Thyroid gland (tissue), 4 donors: ENCODE results near the gene ARHGEF37. TPM values are rescaled to one million over a fixed set of nuclear protein-coding genes. Genes with fewer than 3 reads are reported as not detected.

Source experiments
- DNase-seq, 2 donors: peaks; one replicate each; pipeline ENCODE4 v3.0.0-alpha.2; 2019
- H3K27ac ChIP-seq, 3 donors: fragments of 200-600 bp; sonication (generic); 1 replicate in 2 of 3; 2 replicates in 1 of 3; pipeline ENCODE4 v1.5.1; 2016 to 2019; ENCODE audit warnings: mild to moderate bottlenecking in 1 of 3, moderate library complexity in 1 of 3
- H3K27me3 ChIP-seq: fragments of 200-600 bp; sonication (generic); one replicate; pipeline ENCODE4 v1.5.1; 2019
- H3K36me3 ChIP-seq, 2 donors: fragments of 200-600 bp; sonication (generic); one replicate each; pipeline ENCODE4 v1.5.1; 2016 to 2019
- H3K4me1 ChIP-seq, 2 donors: fragments of 200-600 bp; sonication (generic); one replicate each; pipeline ENCODE4 v1.5.1; 2017 to 2019
- H3K4me3 ChIP-seq, 3 donors: fragments of 200-600 bp; sonication (generic); replicated peaks in 1 of 3; 1 replicate in 2 of 3; 2 replicates in 1 of 3; pipeline ENCODE4 v1.5.1; 2016; ENCODE audit warnings: mild to moderate bottlenecking in 1 of 3
- H3K9me3 ChIP-seq: fragments of 200-600 bp; sonication (generic); one replicate; pipeline ENCODE4 v1.5.1; 2017
- POLR2A ChIP-seq, 2 donors: fragments of 450-650 bp; IDR thresholded peaks; one replicate each; pipeline ENCODE4 v1.6.1; 2017; ENCODE audit warnings: antibody characterized with exemption in 2 of 2, mild to moderate bottlenecking in 2 of 2, moderate library complexity in 1 of 2
- WGBS, 2 donors: methylation state at CpG; one replicate each; pipeline ENCODE4 v1.1.5; 2017; 5-methylcytosine and 5-hydroxymethylcytosine counted together
- intact Hi-C: fragments of 100-400 bp; cut with DNase I; formaldehyde crosslinking; loops from one replicate; pipeline ENCODE4 v1.15.1; 2023
- small RNA-seq: library from RNA; depleted of rRNA; stranded (forward); fragments of <200 nt; gene quantifications from one replicate; pipeline ENCODE3, GENCODE V24; 2016
- total RNA-seq, 4 donors: library from RNA; depleted of rRNA; stranded (reverse); fragments of >200 nt; gene quantifications; one replicate each; pipeline ENCODE4 v1.2.3, GENCODE V29; 2016
- TF ChIP-seq, protein P1 (sequence below), 6 experiments: fragments of 200-600 bp in 3 of 6; fragments of 450-650 bp in 3 of 6; sonication (generic) in 3 of 6; IDR thresholded peaks; one replicate each; pipeline ENCODE4 v1.5.1; 2016 to 2019; ENCODE audit warnings: antibody characterized with exemption in 6 of 6, mild to moderate bottlenecking in 2 of 6, inconsistent platforms in 1 of 6, moderate library complexity in 1 of 6

Gene ARHGEF37
- total RNA-seq, 4 donors from 2014 or later, result 4.4 to 6.2 (median 5.5) TPM

DNA sequence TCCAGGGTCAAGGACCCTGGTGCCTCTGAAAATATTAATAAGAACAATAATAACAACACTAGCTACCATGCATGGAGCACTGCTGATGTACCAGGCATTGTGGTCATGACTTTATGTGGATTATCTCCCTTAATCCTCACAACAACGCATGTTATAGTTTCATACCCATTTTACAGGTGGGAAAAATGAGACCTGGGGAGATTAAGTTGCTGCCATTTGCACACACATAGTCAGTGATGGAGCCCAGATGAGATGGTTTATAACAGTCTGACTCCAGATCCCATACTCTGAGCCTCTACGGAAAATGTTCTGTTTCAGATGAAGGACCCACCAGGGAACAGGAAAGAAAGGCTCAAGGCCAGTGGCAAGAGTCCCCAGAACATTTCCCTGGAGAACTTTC, 100.6 kb downstream of the ARHGEF37 start:
- TF ChIP-seq, protein P1, sequence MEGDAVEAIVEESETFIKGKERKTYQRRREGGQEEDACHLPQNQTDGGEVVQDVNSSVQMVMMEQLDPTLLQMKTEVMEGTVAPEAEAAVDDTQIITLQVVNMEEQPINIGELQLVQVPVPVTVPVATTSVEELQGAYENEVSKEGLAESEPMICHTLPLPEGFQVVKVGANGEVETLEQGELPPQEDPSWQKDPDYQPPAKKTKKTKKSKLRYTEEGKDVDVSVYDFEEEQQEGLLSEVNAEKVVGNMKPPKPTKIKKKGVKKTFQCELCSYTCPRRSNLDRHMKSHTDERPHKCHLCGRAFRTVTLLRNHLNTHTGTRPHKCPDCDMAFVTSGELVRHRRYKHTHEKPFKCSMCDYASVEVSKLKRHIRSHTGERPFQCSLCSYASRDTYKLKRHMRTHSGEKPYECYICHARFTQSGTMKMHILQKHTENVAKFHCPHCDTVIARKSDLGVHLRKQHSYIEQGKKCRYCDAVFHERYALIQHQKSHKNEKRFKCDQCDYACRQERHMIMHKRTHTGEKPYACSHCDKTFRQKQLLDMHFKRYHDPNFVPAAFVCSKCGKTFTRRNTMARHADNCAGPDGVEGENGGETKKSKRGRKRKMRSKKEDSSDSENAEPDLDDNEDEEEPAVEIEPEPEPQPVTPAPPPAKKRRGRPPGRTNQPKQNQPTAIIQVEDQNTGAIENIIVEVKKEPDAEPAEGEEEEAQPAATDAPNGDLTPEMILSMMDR (IDR thresholded peaks at IDR 0.05), result no peak
- TF ChIP-seq POLR2A (IDR thresholded peaks at IDR 0.05), result no peak
- DNase-seq, result no peak
- no peaks in the 10 kb centered on the region for H3K36me3 ChIP-seq
- no peak overlapping the region for H3K27ac ChIP-seq
- H3K9me3 ChIP-seq, result no peaks in the 10 kb centered on the region
- intact Hi-C loops, result no loop called here
- H3K27me3 ChIP-seq, result no peaks in the 10 kb centered on the region
- 95 to 100% methylated on average over 2 of the region's 2 CpGs for WGBS, 2 donors
- no peaks in the 10 kb centered on the region for H3K4me1 ChIP-seq
- H3K4me3 ChIP-seq, result no peak overlapping the region

DNA sequence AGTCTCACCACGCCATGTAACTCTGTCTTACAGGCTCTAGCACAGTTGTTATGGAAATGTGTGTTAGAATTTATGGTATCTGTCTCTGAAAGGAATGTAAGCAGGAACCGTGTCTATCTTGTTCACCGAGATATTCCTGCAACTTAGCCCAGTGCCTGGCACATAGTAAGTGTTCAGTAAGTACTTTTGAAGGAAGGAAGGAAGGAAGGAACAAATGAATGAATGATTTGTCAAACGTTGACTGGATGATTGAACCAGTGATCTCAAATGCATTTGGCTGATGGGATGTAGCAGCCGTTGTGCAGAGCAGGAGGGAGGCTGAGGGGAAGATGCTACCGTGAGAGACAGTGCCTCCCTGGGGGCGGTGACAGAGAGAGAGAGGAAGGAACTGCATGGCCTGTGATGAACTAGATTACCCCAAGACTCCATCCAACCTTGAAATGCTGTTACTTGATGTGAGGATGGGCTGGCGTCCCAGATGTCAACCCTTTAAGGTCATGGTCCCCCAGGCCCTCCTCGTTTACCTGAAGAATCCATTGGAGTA, 101.3 kb downstream of the ARHGEF37 start:
- intact Hi-C loops, result no loop called here
- H3K27ac ChIP-seq, result no peak overlapping the region
- no peaks in the 10 kb centered on the region for H3K4me1 ChIP-seq
- no peaks in the 10 kb centered on the region for H3K36me3 ChIP-seq
- DNase-seq, result no peak
- no peak overlapping the region for H3K4me3 ChIP-seq
- 63 to 72% methylated on average over 9 of the region's 9 CpGs for WGBS, 2 donors
- H3K27me3 ChIP-seq, result no peaks in the 10 kb centered on the region
- no peaks in the 10 kb centered on the region for H3K9me3 ChIP-seq
- TF ChIP-seq, protein P1 (IDR thresholded peaks at IDR 0.05), result no peak
- no peak for TF ChIP-seq POLR2A (IDR thresholded peaks at IDR 0.05)

DNA sequence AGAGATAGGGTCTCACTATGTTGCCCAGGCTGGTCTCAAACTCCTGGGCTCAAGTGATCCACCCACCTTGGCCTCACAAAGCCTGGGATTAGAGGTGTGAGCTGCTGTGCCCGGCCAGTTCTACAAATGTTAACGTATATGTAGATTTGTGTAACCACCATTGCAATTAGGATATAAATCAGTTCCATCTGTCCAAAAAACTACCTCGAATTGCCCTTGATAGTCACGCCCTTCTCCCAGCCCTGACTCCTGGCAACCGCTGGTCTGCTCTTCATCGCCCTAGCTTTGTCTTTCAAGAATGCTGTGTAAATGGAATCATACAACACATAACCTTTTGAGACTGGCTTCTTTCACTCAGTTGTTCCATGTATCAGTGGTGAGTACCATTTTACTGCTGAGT, 102.7 kb downstream of the ARHGEF37 start:
- no peaks in the 10 kb centered on the region for H3K36me3 ChIP-seq
- H3K27me3 ChIP-seq, result no peaks in the 10 kb centered on the region
- intact Hi-C loops, result no loop called here
- no peaks in the 10 kb centered on the region for H3K9me3 ChIP-seq
- H3K4me1 ChIP-seq, result no peaks in the 10 kb centered on the region
- no peak overlapping the region for H3K27ac ChIP-seq
- 88 to 89% methylated on average over 6 of the region's 6 CpGs for WGBS, 2 donors
- TF ChIP-seq POLR2A (IDR thresholded peaks at IDR 0.05), result no peak
- TF ChIP-seq, protein P1 (IDR thresholded peaks at IDR 0.05), result no peak
- DNase-seq, result no peak
- H3K4me3 ChIP-seq, result no peak overlapping the region

DNA sequence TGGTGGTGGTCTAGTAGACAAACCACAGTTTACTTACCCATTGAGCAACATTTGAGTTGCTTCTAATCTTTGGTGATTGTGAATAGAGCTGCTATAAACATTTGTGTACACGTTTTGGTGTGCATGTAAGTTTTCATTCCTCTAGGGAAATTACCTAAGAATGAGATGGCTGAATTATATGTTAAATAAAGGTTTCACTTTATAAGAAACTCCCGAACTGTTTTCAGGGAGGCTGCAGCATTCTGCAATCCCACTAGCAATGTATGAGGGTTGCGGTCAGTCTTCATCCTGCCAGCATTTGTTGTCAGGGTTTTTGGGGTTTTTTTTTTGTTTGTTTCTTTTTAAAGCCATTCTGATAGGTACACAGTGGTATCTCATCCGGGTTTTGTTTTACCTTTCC, 103.1 kb downstream of the ARHGEF37 start:
- H3K27me3 ChIP-seq, result no peaks in the 10 kb centered on the region
- intact Hi-C loops, result no loop called here
- H3K27ac ChIP-seq, result no peak overlapping the region
- no peak for TF ChIP-seq POLR2A (IDR thresholded peaks at IDR 0.05)
- TF ChIP-seq, protein P1 (IDR thresholded peaks at IDR 0.05), result no peak
- no peaks in the 10 kb centered on the region for H3K9me3 ChIP-seq
- no peak overlapping the region for H3K4me3 ChIP-seq
- H3K4me1 ChIP-seq, result no peaks in the 10 kb centered on the region
- H3K36me3 ChIP-seq, result no peaks in the 10 kb centered on the region
- DNase-seq, result no peak
- WGBS, 2 donors, result 48 to 70% methylated on average over 4 of the region's 4 CpGs

Small RNA genes within 50 kb of the gene (small RNA-seq; reads per million reads assigned to genes)
- gene RNU6-588P, result not detected

Other genes starting within 250 kb of the ARHGEF37 start
- gene GRPEL2, start 236.0 kb upstream of the ARHGEF37 start, total RNA-seq, result 10 to 100 TPM; 12.6 to 19.6 (median 13.7) TPM
- 1 to 10 TPM; 1.8 to 4.4 (median 2.4) TPM for gene PCYOX1L, start 223.5 kb upstream of the ARHGEF37 start, total RNA-seq
- 1 to 10 TPM in 1 of 4 donors, not detected in 3; 1.7 TPM for gene IL17B, start 202.2 kb upstream of the ARHGEF37 start, total RNA-seq
- gene CSNK1A1, start 30.1 kb upstream of the ARHGEF37 start, total RNA-seq, result 100 to 1,000 TPM; 183 to 262 (median 202) TPM
- 1 to 10 TPM in 1 of 4 donors, under 1 TPM in 3; 0.63 to 1.3 (median 0.89) TPM for gene PPARGC1B, start 148.8 kb downstream of the ARHGEF37 start, total RNA-seq